Measurements from ENCODE around the gene TRPV2.
"Not testable (repeated sequence)": the region's sequence is repeated elsewhere in the genome, so short reads cannot be mapped to it uniquely, and the experiment has no call there.

- TF ChIP-seq, protein P1, sequence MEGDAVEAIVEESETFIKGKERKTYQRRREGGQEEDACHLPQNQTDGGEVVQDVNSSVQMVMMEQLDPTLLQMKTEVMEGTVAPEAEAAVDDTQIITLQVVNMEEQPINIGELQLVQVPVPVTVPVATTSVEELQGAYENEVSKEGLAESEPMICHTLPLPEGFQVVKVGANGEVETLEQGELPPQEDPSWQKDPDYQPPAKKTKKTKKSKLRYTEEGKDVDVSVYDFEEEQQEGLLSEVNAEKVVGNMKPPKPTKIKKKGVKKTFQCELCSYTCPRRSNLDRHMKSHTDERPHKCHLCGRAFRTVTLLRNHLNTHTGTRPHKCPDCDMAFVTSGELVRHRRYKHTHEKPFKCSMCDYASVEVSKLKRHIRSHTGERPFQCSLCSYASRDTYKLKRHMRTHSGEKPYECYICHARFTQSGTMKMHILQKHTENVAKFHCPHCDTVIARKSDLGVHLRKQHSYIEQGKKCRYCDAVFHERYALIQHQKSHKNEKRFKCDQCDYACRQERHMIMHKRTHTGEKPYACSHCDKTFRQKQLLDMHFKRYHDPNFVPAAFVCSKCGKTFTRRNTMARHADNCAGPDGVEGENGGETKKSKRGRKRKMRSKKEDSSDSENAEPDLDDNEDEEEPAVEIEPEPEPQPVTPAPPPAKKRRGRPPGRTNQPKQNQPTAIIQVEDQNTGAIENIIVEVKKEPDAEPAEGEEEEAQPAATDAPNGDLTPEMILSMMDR (IDR thresholded peaks at IDR 0.05), result not testable (repeated sequence)
- not testable (repeated sequence) for TF ChIP-seq POLR2A (IDR thresholded peaks at IDR 0.05)
These were observed 18.7 kb upstream of the TRPV2 start for GRCh38 chr17:16396693-16397092.

Data from Peyer's patch (tissue), 4 donors.